ENCODE data around the gene ZNF326.

- TF ChIP-seq CTCF (IDR thresholded peaks at IDR 0.05; ENCODE audit: low read length) (no peak), EZH2 (IDR thresholded peaks at IDR 0.05; ENCODE audit: borderline replicate concordance, low read length) (no peak)
Measured at GRCh38 chr1:89995598-89996449, 914 bp downstream of the ZNF326 start.

All from OCI-LY1 (cell line).